ENCODE data around the gene ACAP1.

The ACAP1 gene

GRCh38 chr17:7391307-7391706 lies 55.0 kb downstream of the ACAP1 start:
- DNase-seq: no peak

- no peak for DNase-seq
Observed at GRCh38 chr17:7392696-7393612, 56.6 kb downstream of the ACAP1 start.

- DNase-seq: no peak
Observed at GRCh38 chr17:7393613-7394451, 57.5 kb downstream of the ACAP1 start.

- peak; percentile 72 for DNase-seq
Observed at GRCh38 chr17:7394452-7395191, 58.3 kb downstream of the ACAP1 start, which contains the start of gene PLSCR3. PLSCR3 (minus strand) TSS chr17:7394525; CDS start chr17:7394110, 415 bp downstream.

- DNase-seq: no peak
Observed at GRCh38 chr17:7396147-7396546, 59.8 kb downstream of the ACAP1 start.

GRCh38 chr17:7398612-7399011 lies 62.3 kb downstream of the ACAP1 start:
- no peak for DNase-seq
